WERI-Rb-1 (cell line): ENCODE data around the gene ACOXL.

Experiments
- DNase-seq: peaks from one replicate; pipeline ENCODE4 v3.0.0-alpha.2; 2020
- H3K27ac ChIP-seq: fragments of 250-450 bp; sonication (Bioruptor Pico); 2 replicates; pipeline ENCODE4 v1.5.1; 2020; ENCODE audit warnings: mild to moderate bottlenecking, moderate library complexity
- H3K27me3 ChIP-seq: fragments of 250-450 bp; sonication (Bioruptor Pico); 2 replicates; pipeline ENCODE4 v1.5.1; 2021; ENCODE audit warnings: mild to moderate bottlenecking, low read depth, moderate library complexity; ENCODE audit not compliant: insufficient read depth, severe bottlenecking
- H3K36me3 ChIP-seq: fragments of 250-450 bp; sonication (Bioruptor Pico); 2 replicates; pipeline ENCODE4 v1.5.1; 2020; ENCODE audit warnings: mild to moderate bottlenecking, moderate library complexity
- H3K4me3 ChIP-seq: 2 replicates; pipeline ENCODE4 v1.5.1; 2011; ENCODE audit warnings: low read depth, mild to moderate bottlenecking, control low read depth, low read length
- H3K9me3 ChIP-seq: fragments of 250-450 bp; sonication (Bioruptor Pico); 2 replicates; pipeline ENCODE4 v1.5.1; 2021; ENCODE audit warnings: mild to moderate bottlenecking, moderate library complexity; ENCODE audit not compliant: severe bottlenecking
- CTCF ChIP-seq: IDR thresholded peaks from 2 replicates; pipeline ENCODE4 v1.5.1; 2011; ENCODE audit warnings: low read depth, mild to moderate bottlenecking, control low read depth, inconsistent platforms, low read length

The ACOXL gene

GRCh38 chr2:110984694-110985490 is 252.5 kb downstream of the ACOXL start:
- H3K36me3 ChIP-seq: no peaks in the 10 kb centered on the region
- no peak for DNase-seq
- no peaks in the 10 kb centered on the region for H3K9me3 ChIP-seq
- TF ChIP-seq CTCF: no peak
- H3K4me3 ChIP-seq: no peak overlapping the region
- H3K27ac ChIP-seq: no peak overlapping the region
- H3K27me3 ChIP-seq: peaks cover 81% of the 10 kb centered on the region

GRCh38 chr2:110990440-110990839 is 258.1 kb downstream of the ACOXL start:
- H3K36me3 ChIP-seq: no peaks in the 10 kb centered on the region
- no peak for DNase-seq
- no peaks in the 10 kb centered on the region for H3K9me3 ChIP-seq
- H3K27ac ChIP-seq: no peak overlapping the region
- TF ChIP-seq CTCF: no peak
- peaks cover 68% of the 10 kb centered on the region for H3K27me3 ChIP-seq
- H3K4me3 ChIP-seq: no peak overlapping the region

GRCh38 chr2:110991911-110992310 is 259.5 kb downstream of the ACOXL start:
- Histone ChIP-seq H3K9me3 (no peaks in the 10 kb centered on the region), H3K27ac (no peak overlapping the region)
- no peak for DNase-seq

GRCh38 chr2:110992886-110993285 is 260.5 kb downstream of the ACOXL start:
- no peaks in the 10 kb centered on the region for H3K9me3 ChIP-seq
- no peak overlapping the region for H3K27ac ChIP-seq
- no peaks in the 10 kb centered on the region for H3K36me3 ChIP-seq
- DNase-seq: no peak
- peaks cover 72% of the 10 kb centered on the region for H3K27me3 ChIP-seq
- TF ChIP-seq CTCF: no peak
- H3K4me3 ChIP-seq: no peak overlapping the region

More at GRCh38 chr2:110991911-110992310, 259.5 kb downstream of the ACOXL start:
- H3K36me3 ChIP-seq: no peaks in the 10 kb centered on the region
- no peak overlapping the region for H3K4me3 ChIP-seq
- H3K27me3 ChIP-seq: peaks cover 69% of the 10 kb centered on the region
- TF ChIP-seq CTCF: no peak

GRCh38 chr2:110993557-110994231 is 261.3 kb downstream of the ACOXL start:
- Histone ChIP-seq H3K36me3 (no peaks in the 10 kb centered on the region), H3K9me3 (no peaks in the 10 kb centered on the region), H3K27me3 (peaks cover 78% of the 10 kb centered on the region), H3K4me3 (no peak overlapping the region), H3K27ac (no peak overlapping the region)
- no peak for DNase-seq
- no peak for TF ChIP-seq CTCF
